BE2C (cell line): ENCODE results near the gene PRKX.
A peak's percentile ranks its signal among the peaks of the same experiment; 100 is the strongest.
"Not testable (repeated sequence)": the region's sequence is repeated elsewhere in the genome, so short reads cannot be mapped to it uniquely, and the experiment has no call there.

Source experiments
- DNase-seq: peaks from one replicate; pipeline ENCODE4 v3.0.0-alpha.2; 2020
- H3K27me3 ChIP-seq: fragments of 250-450 bp; sonication (Bioruptor Pico); 2 replicates; pipeline ENCODE4 v1.5.1; 2020; ENCODE audit warnings: mild to moderate bottlenecking
- H3K36me3 ChIP-seq: fragments of 250-450 bp; sonication (Bioruptor Pico); 2 replicates; pipeline ENCODE4 v1.5.1; 2020; ENCODE audit warnings: mild to moderate bottlenecking
- H3K4me1 ChIP-seq: fragments of 250-450 bp; sonication (Bioruptor Pico); 2 replicates; pipeline ENCODE4 v1.5.1; 2020
- H3K4me3 ChIP-seq: 2 replicates; pipeline ENCODE4 v1.5.1; 2011; ENCODE audit warnings: low read depth, low read length
- H3K9me3 ChIP-seq: fragments of 250-450 bp; sonication (Bioruptor Pico); 2 replicates; pipeline ENCODE4 v1.5.1; 2020
- TF ChIP-seq, protein P1 (sequence below): IDR thresholded peaks from 2 replicates; pipeline ENCODE4 v1.5.1; 2012; ENCODE audit warnings: mild to moderate bottlenecking, low read depth, low read length

PRKX gene

GRCh38 chrX:3653111-3653510 lies 60.3 kb downstream of the PRKX start:
- DNase-seq: no peak
- H3K9me3 ChIP-seq: no peaks in the 10 kb centered on the region
- H3K4me1 ChIP-seq: no peaks in the 10 kb centered on the region
- H3K27me3 ChIP-seq: no peaks in the 10 kb centered on the region
- no peak overlapping the region for H3K4me3 ChIP-seq
- H3K36me3 ChIP-seq: no peaks in the 10 kb centered on the region
- TF ChIP-seq, protein P1, sequence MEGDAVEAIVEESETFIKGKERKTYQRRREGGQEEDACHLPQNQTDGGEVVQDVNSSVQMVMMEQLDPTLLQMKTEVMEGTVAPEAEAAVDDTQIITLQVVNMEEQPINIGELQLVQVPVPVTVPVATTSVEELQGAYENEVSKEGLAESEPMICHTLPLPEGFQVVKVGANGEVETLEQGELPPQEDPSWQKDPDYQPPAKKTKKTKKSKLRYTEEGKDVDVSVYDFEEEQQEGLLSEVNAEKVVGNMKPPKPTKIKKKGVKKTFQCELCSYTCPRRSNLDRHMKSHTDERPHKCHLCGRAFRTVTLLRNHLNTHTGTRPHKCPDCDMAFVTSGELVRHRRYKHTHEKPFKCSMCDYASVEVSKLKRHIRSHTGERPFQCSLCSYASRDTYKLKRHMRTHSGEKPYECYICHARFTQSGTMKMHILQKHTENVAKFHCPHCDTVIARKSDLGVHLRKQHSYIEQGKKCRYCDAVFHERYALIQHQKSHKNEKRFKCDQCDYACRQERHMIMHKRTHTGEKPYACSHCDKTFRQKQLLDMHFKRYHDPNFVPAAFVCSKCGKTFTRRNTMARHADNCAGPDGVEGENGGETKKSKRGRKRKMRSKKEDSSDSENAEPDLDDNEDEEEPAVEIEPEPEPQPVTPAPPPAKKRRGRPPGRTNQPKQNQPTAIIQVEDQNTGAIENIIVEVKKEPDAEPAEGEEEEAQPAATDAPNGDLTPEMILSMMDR: no peak

DNA sequence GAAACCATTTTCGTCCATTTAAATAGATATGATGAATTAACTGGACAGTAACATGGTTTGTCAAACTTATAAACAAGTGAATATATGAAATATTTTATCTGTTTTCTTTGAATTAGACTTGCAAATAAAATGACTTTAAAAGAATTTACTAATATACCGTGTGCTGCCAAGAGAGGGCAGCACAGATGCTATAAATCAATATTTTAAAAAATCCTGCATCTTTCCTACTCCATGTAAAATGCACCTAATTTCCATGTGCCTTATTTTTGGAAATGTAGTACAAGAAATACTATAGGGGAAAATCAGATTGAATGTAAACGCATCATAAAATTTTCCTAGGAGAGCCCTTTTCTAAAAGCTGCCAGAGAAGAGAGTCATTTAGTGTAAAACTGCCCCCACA lies 62.2 kb downstream of the PRKX start:
- H3K4me3 ChIP-seq: no peak overlapping the region
- H3K4me1 ChIP-seq: no peaks in the 10 kb centered on the region
- no peaks in the 10 kb centered on the region for H3K36me3 ChIP-seq
- no peak for DNase-seq
- no peaks in the 10 kb centered on the region for H3K27me3 ChIP-seq
- no peaks in the 10 kb centered on the region for H3K9me3 ChIP-seq
- TF ChIP-seq, protein P1: peak; percentile 43; the same call in 1 of the 2 replicates

GRCh38 chrX:3648084-3648483 lies 65.4 kb downstream of the PRKX start:
- no peak for DNase-seq
- no peaks in the 10 kb centered on the region for H3K27me3 ChIP-seq
- H3K9me3 ChIP-seq: no peaks in the 10 kb centered on the region
- no peak overlapping the region for H3K4me3 ChIP-seq
- TF ChIP-seq, protein P1: no peak
- no peaks in the 10 kb centered on the region for H3K4me1 ChIP-seq
- no peaks in the 10 kb centered on the region for H3K36me3 ChIP-seq

GRCh38 chrX:3639858-3640631 lies 73.4 kb downstream of the PRKX start:
- H3K27me3 ChIP-seq, H3K4me1 ChIP-seq, H3K4me3 ChIP-seq, H3K36me3 ChIP-seq, H3K9me3 ChIP-seq, DNase-seq: not testable (repeated sequence)

DNA sequence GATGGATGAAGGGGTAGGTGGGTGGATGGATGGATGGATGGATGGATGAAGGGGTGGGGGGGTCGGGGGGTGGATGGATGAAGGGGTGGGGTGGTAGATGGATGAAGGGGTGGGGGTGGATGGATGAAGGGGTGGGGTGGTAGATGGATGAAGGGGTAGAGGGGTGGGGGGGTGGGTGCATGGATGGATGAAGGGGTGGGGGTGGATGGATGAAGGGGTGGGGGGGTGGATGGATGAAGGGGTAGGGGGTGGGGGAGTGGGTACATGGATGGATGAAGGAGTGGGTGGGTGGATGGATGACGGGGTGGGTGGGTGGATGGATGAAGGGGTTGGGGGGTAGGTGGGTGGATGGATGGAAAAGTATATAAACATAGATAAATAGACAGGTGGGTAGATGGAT lies 74.2 kb downstream of the PRKX start:
- no peaks in the 10 kb centered on the region for H3K9me3 ChIP-seq
- no peaks in the 10 kb centered on the region for H3K4me1 ChIP-seq
- TF ChIP-seq, protein P1: no peak
- no peaks in the 10 kb centered on the region for H3K36me3 ChIP-seq
- H3K4me3 ChIP-seq: no peak overlapping the region
- no peaks in the 10 kb centered on the region for H3K27me3 ChIP-seq
- DNase-seq: no peak

- H3K36me3 ChIP-seq: no peaks in the 10 kb centered on the region
- H3K4me1 ChIP-seq: no peaks in the 10 kb centered on the region
- H3K4me3 ChIP-seq: no peak overlapping the region
- TF ChIP-seq, protein P1: peak; percentile 64
- H3K27me3 ChIP-seq: no peaks in the 10 kb centered on the region
- no peaks in the 10 kb centered on the region for H3K9me3 ChIP-seq
- DNase-seq: peak; percentile 46
Observed at GRCh38 chrX:3638280-3638873, 75.1 kb downstream of the PRKX start.
